ENCODE results near the gene UBIAD1. TPM values are rescaled to one million over a fixed set of nuclear protein-coding genes. Genes with fewer than 3 reads are reported as not detected.

Gene UBIAD1
- total RNA-seq, 3 donors from 2014 or later, result 8.9 to 14.9 (median 12.6) TPM

GRCh38 chr1:11308699-11309224 lies 35.8 kb downstream of the UBIAD1 start:
- no peaks in the 10 kb centered on the region for H3K9me3 ChIP-seq
- DNase-seq (no peak), ATAC-seq (no peak)
- intact Hi-C loops (cut with DNase I, micrococcal nuclease), result no loop called here
- no peaks in the 10 kb centered on the region for H3K36me3 ChIP-seq (ENCODE audit: low read depth)
- H3K4me3 ChIP-seq, result no peak overlapping the region
- H3K4me1 ChIP-seq (ENCODE audit: low read depth), result no peaks in the 10 kb centered on the region
- TF ChIP-seq CTCF (IDR thresholded peaks at IDR 0.05), result no peak

- Histone ChIP-seq H3K4me1 (ENCODE audit: low read depth) (no peaks in the 10 kb centered on the region), H3K9me3 (no peaks in the 10 kb centered on the region), H3K36me3 (ENCODE audit: low read depth) (no peaks in the 10 kb centered on the region), H3K4me3 (no peak overlapping the region)
- no peak for TF ChIP-seq CTCF (IDR thresholded peaks at IDR 0.05)
- intact Hi-C loops (cut with DNase I, micrococcal nuclease), result no loop called here
- no peak for DNase-seq
- ATAC-seq, result no peak
Observed at GRCh38 chr1:11309385-11309784, 36.4 kb downstream of the UBIAD1 start.

- no peaks in the 10 kb centered on the region for H3K9me3 ChIP-seq
- no peaks in the 10 kb centered on the region for H3K36me3 ChIP-seq (ENCODE audit: low read depth)
- no peak overlapping the region for H3K4me3 ChIP-seq
- H3K4me1 ChIP-seq (ENCODE audit: low read depth), result no peaks in the 10 kb centered on the region
- ATAC-seq (no peak), DNase-seq (no peak)
- TF ChIP-seq CTCF (IDR thresholded peaks at IDR 0.05), result no peak
- intact Hi-C loops (cut with DNase I, micrococcal nuclease), result no loop called here
Observed at GRCh38 chr1:11311816-11312755, 39.1 kb downstream of the UBIAD1 start.

- no peaks in the 10 kb centered on the region for H3K4me1 ChIP-seq (ENCODE audit: low read depth)
- intact Hi-C loops (cut with DNase I, micrococcal nuclease), result no loop called here
- ATAC-seq, result no peak
Observed at GRCh38 chr1:11314959-11315358, 42.0 kb downstream of the UBIAD1 start.

GRCh38 chr1:11316701-11317100 lies 43.7 kb downstream of the UBIAD1 start:
- Histone ChIP-seq H3K4me3 (no peak overlapping the region), H3K36me3 (ENCODE audit: low read depth) (no peaks in the 10 kb centered on the region), H3K4me1 (ENCODE audit: low read depth) (no peaks in the 10 kb centered on the region), H3K9me3 (no peaks in the 10 kb centered on the region)
- no peak for TF ChIP-seq CTCF (IDR thresholded peaks at IDR 0.05)
- DNase-seq (no peak), ATAC-seq (no peak)
- intact Hi-C loops (cut with DNase I, micrococcal nuclease), result no loop called here

More at GRCh38 chr1:11314959-11315358, 42.0 kb downstream of the UBIAD1 start:
- TF ChIP-seq CTCF (IDR thresholded peaks at IDR 0.05), result no peak
- Histone ChIP-seq H3K4me3 (no peak overlapping the region), H3K36me3 (ENCODE audit: low read depth) (no peaks in the 10 kb centered on the region), H3K9me3 (no peaks in the 10 kb centered on the region)
- no peak for DNase-seq

Measured in mucosa of descending colon (tissue), 3 donors.